Activated naive CD4-positive, alpha-beta T cell treated with anti-CD3 and anti-CD28 coated beads, Interleukin-2, amount 50 U/mL, for 24 hours (primary cell): Measurements from ENCODE around the gene TAS2R60.

Source experiments
- H3K27ac Mint-ChIP-seq: one replicate; pipeline ENCODE4 v1.8.0; 2021; ENCODE audit warnings: mild to moderate bottlenecking, mixed read lengths
- H3K27me3 Mint-ChIP-seq: one replicate; pipeline ENCODE4 v1.8.0; 2021; ENCODE audit warnings: mixed read lengths
- H3K36me3 Mint-ChIP-seq: one replicate; pipeline ENCODE4 v1.8.0; 2021; ENCODE audit warnings: mixed read lengths
- H3K4me1 Mint-ChIP-seq: one replicate; pipeline ENCODE4 v1.8.0; 2021; ENCODE audit warnings: mixed read lengths
- H3K4me3 Mint-ChIP-seq: one replicate; pipeline ENCODE4 v1.8.0; 2021; ENCODE audit warnings: mild to moderate bottlenecking, mixed read lengths
- H3K9me3 Mint-ChIP-seq: one replicate; pipeline ENCODE4 v1.8.0; 2021; ENCODE audit warnings: mixed read lengths

TAS2R60 gene

GRCh38 chr7:143449793-143450192 lies 6.5 kb downstream of the TAS2R60 start:
- Mint-ChIP-seq H3K4me1 (peaks cover 21% of the 10 kb centered on the region), H3K27me3 (no peaks in the 10 kb centered on the region), H3K36me3 (peaks cover 15% of the 10 kb centered on the region), H3K9me3 (no peaks in the 10 kb centered on the region), H3K27ac (no peak overlapping the region), H3K4me3 (no peak overlapping the region)

GRCh38 chr7:143451122-143451521 lies 7.9 kb downstream of the TAS2R60 start:
- peaks cover 21% of the 10 kb centered on the region for H3K4me1 Mint-ChIP-seq
- H3K27me3 Mint-ChIP-seq: no peaks in the 10 kb centered on the region
- peaks cover 22% of the 10 kb centered on the region for H3K36me3 Mint-ChIP-seq
- H3K4me3 Mint-ChIP-seq: no peak overlapping the region
- no peak overlapping the region for H3K27ac Mint-ChIP-seq
- no peaks in the 10 kb centered on the region for H3K9me3 Mint-ChIP-seq

- Mint-ChIP-seq H3K4me1 (peaks cover 21% of the 10 kb centered on the region), H3K27me3 (no peaks in the 10 kb centered on the region), H3K4me3 (no peak overlapping the region), H3K36me3 (peaks cover 25% of the 10 kb centered on the region), H3K27ac (no peak overlapping the region), H3K9me3 (no peaks in the 10 kb centered on the region)
These were observed 8.5 kb downstream of the TAS2R60 start for GRCh38 chr7:143451746-143452145.

DNA sequence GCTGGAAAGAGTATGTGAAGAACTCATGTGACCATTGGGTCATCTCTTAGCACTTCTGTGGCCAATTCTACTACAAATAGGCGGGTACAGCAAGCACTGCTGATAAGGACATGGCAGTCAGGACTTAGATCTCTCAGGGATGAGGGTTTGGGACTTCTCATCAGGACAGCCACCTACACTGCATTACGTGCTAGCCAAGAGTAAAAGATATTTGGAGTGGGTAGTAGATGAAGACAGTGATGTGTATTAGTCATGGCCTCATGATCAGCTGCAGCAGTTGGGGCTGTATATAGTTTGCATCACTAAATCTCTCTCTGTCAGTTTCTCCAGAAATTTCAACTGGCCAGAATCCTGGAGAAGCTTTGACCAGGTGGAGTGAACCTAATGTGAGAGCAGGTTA lies 9.2 kb downstream of the TAS2R60 start:
- Mint-ChIP-seq H3K27me3 (no peaks in the 10 kb centered on the region), H3K4me3 (no peak overlapping the region), H3K9me3 (no peaks in the 10 kb centered on the region), H3K4me1 (peaks cover 21% of the 10 kb centered on the region), H3K27ac (no peak overlapping the region), H3K36me3 (peaks cover 27% of the 10 kb centered on the region)

- Mint-ChIP-seq H3K27me3 (no peaks in the 10 kb centered on the region), H3K4me3 (no peak overlapping the region), H3K27ac (no peak overlapping the region), H3K9me3 (no peaks in the 10 kb centered on the region), H3K4me1 (peaks cover 21% of the 10 kb centered on the region), H3K36me3 (peaks cover 29% of the 10 kb centered on the region)
These were observed 10.9 kb downstream of the TAS2R60 start for GRCh38 chr7:143454091-143454680.

GRCh38 chr7:143455491-143455890 lies 12.2 kb downstream of the TAS2R60 start:
- no peak overlapping the region for H3K27ac Mint-ChIP-seq
- no peak overlapping the region for H3K4me3 Mint-ChIP-seq
- H3K36me3 Mint-ChIP-seq: peaks cover 32% of the 10 kb centered on the region

GRCh38 chr7:143455942-143456341 lies 12.7 kb downstream of the TAS2R60 start:
- H3K9me3 Mint-ChIP-seq: no peaks in the 10 kb centered on the region
- H3K27ac Mint-ChIP-seq: no peak overlapping the region
- no peak overlapping the region for H3K4me3 Mint-ChIP-seq
- H3K36me3 Mint-ChIP-seq: peaks cover 35% of the 10 kb centered on the region
- H3K27me3 Mint-ChIP-seq: no peaks in the 10 kb centered on the region
- H3K4me1 Mint-ChIP-seq: peaks cover 25% of the 10 kb centered on the region

More at GRCh38 chr7:143455491-143455890, 12.2 kb downstream of the TAS2R60 start:
- Mint-ChIP-seq H3K4me1 (peaks cover 22% of the 10 kb centered on the region), H3K9me3 (no peaks in the 10 kb centered on the region), H3K27me3 (no peaks in the 10 kb centered on the region)

GRCh38 chr7:143456992-143457793 lies 13.9 kb downstream of the TAS2R60 start:
- Mint-ChIP-seq H3K27me3 (no peaks in the 10 kb centered on the region), H3K9me3 (no peaks in the 10 kb centered on the region), H3K36me3 (peaks cover 34% of the 10 kb centered on the region), H3K4me3 (no peak overlapping the region), H3K4me1 (peaks cover 20% of the 10 kb centered on the region), H3K27ac (no peak overlapping the region)

- Mint-ChIP-seq H3K36me3 (peaks cover 30% of the 10 kb centered on the region), H3K9me3 (no peaks in the 10 kb centered on the region), H3K4me3 (no peak overlapping the region), H3K27ac (no peak overlapping the region), H3K4me1 (peaks cover 10% of the 10 kb centered on the region), H3K27me3 (no peaks in the 10 kb centered on the region)
These were observed 15.0 kb downstream of the TAS2R60 start for GRCh38 chr7:143458263-143458662.

DNA sequence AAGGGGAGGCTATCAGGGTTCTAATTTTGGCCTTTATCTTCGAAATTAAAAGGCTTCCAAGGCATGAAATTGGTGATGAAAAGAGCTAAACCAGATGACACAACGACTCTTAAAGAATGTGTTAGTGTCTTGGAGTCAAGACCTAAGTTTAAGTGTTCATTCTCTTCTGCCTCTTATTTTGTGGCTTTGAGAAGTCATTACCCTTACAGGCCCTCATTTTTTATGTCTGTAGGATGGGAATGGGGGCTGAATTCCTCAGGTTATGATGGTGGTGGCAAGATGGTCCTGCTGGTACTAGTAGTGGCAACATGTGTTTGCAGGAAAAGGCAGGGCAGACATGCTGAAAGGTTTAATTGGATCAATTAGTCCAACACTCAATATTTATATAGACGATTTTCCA lies 15.4 kb downstream of the TAS2R60 start:
- Mint-ChIP-seq H3K4me3 (no peak overlapping the region), H3K27ac (no peak overlapping the region), H3K4me1 (peaks cover 7% of the 10 kb centered on the region), H3K36me3 (peaks cover 30% of the 10 kb centered on the region), H3K9me3 (no peaks in the 10 kb centered on the region), H3K27me3 (no peaks in the 10 kb centered on the region)

DNA sequence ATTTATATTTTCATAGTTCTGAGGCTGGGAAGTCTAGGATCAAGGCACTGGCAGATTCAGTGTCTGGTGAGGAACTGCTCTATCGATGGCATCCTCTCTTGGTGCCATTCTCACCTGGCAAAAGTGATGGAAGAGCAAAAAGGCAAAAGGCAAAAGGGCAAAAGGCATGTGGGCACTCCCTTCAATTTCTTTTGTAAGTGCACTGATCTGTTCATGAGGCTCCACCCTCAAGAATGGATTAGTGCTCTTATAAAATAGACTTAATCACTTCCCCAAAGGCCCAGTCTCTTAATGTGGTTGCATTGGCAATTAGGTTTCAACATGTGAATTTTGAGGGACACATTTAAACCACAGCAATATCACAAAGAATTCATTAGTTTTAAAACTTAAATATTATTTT lies 16.1 kb downstream of the TAS2R60 start:
- H3K4me3 Mint-ChIP-seq: no peak overlapping the region
- H3K9me3 Mint-ChIP-seq: no peaks in the 10 kb centered on the region
- no peak overlapping the region for H3K27ac Mint-ChIP-seq
- H3K36me3 Mint-ChIP-seq: peaks cover 25% of the 10 kb centered on the region
- peaks cover 4% of the 10 kb centered on the region for H3K4me1 Mint-ChIP-seq
- H3K27me3 Mint-ChIP-seq: no peaks in the 10 kb centered on the region

DNA sequence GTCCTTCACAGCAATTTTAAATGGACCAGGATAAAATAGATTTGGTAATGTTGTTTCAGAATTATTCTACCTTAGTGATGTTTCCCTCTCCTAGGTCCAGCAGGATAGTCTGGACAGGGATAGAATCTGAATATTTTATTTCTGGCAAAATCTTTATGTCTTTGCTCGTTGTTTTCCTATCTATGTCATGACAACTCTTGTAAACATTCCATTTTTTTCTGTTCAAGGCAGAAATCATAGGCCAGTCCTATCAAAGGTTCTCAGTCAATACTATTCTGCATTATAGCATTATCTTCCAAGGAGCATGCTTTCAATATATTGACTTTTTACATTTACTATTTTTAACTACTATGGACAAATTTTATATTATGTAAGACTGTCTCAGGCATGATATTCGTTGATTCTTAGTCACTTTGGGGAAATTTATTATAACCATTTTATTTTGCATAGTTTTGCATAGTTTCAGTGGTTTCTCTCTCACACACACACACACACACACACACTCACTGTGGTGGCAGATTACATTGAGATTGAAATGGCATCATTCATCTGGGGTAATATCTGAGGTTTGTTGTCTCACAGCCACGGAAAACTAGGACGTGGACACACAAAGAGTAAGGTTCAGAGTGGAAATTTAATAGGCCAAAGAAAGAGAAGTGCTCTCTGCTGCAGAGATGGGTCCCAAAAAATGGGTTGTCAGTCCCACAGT lies 17.2 kb downstream of the TAS2R60 start:
- H3K27ac Mint-ChIP-seq: no peak overlapping the region
- H3K4me1 Mint-ChIP-seq: peaks cover 4% of the 10 kb centered on the region
- H3K27me3 Mint-ChIP-seq: no peaks in the 10 kb centered on the region
- no peak overlapping the region for H3K4me3 Mint-ChIP-seq
- peaks cover 26% of the 10 kb centered on the region for H3K36me3 Mint-ChIP-seq
- H3K9me3 Mint-ChIP-seq: no peaks in the 10 kb centered on the region

GRCh38 chr7:143462045-143462444 lies 18.8 kb downstream of the TAS2R60 start:
- peaks cover 20% of the 10 kb centered on the region for H3K36me3 Mint-ChIP-seq
- peaks cover 4% of the 10 kb centered on the region for H3K4me1 Mint-ChIP-seq
- H3K4me3 Mint-ChIP-seq: no peak overlapping the region
- H3K27me3 Mint-ChIP-seq: no peaks in the 10 kb centered on the region
- H3K27ac Mint-ChIP-seq: no peak overlapping the region
- no peaks in the 10 kb centered on the region for H3K9me3 Mint-ChIP-seq

- H3K4me3 Mint-ChIP-seq: no peak overlapping the region
- no peak overlapping the region for H3K27ac Mint-ChIP-seq
- H3K9me3 Mint-ChIP-seq: no peaks in the 10 kb centered on the region
- H3K27me3 Mint-ChIP-seq: no peaks in the 10 kb centered on the region
- H3K36me3 Mint-ChIP-seq: peaks cover 23% of the 10 kb centered on the region
- peaks cover 4% of the 10 kb centered on the region for H3K4me1 Mint-ChIP-seq
These were observed 20.3 kb downstream of the TAS2R60 start for GRCh38 chr7:143463556-143463955.

GRCh38 chr7:143463957-143464356 lies 20.7 kb downstream of the TAS2R60 start:
- Mint-ChIP-seq H3K4me3 (no peak overlapping the region), H3K27me3 (no peaks in the 10 kb centered on the region), H3K9me3 (no peaks in the 10 kb centered on the region), H3K4me1 (peaks cover 4% of the 10 kb centered on the region), H3K36me3 (peaks cover 23% of the 10 kb centered on the region), H3K27ac (no peak overlapping the region)

DNA sequence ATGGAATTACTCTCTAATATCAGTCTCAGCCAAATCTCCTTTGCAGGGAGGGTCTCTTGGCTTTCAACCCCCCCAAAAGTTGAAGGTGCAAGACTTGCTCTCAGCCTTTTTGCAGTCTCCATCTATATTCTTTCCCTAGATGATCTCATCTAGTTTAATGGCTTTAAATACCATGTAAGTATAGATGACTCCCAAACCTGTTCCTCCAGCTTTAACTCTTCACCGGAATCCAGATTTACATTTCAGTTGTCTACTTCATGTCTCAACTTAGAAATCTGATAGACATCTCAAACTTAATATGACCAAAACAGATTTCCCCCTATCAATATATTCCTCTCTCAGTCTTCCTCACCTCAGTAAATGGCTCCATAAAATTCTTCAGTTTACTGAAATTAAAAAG lies 24.5 kb downstream of the TAS2R60 start:
- H3K27me3 Mint-ChIP-seq: no peaks in the 10 kb centered on the region

More for the DNA sequence above, 24.5 kb downstream of the TAS2R60 start:
- Mint-ChIP-seq H3K27ac (no peak overlapping the region), H3K4me1 (no peaks in the 10 kb centered on the region), H3K9me3 (no peaks in the 10 kb centered on the region), H3K4me3 (no peak overlapping the region), H3K36me3 (peaks cover 30% of the 10 kb centered on the region)
